Gastrocnemius medialis (tissue), 4 donors: ENCODE data around the gene CYB561A3. TPM values are rescaled to one million over a fixed set of nuclear protein-coding genes. Genes with fewer than 3 reads are reported as not detected.

ENCODE experiments used
- ATAC-seq, 2 donors: fragments of 150-250 bp; one replicate each; pipeline ENCODE4 v1.9.1; 2016
- DNase-seq, 2 donors: peaks; one replicate each; pipeline ENCODE4 v3.0.0-alpha.2; 2019
- H3K27ac ChIP-seq, 4 donors: fragments of 200-600 bp; sonication (generic); 1 replicate in 1 of 4; 2 replicates in 3 of 4; pipeline ENCODE4 v1.5.1; 2016 to 2018; ENCODE audit warnings: mild to moderate bottlenecking in 2 of 4, moderate library complexity in 1 of 4
- H3K27me3 ChIP-seq, 3 donors: fragments of 200-600 bp; sonication (generic) in 2 of 3; 1 replicate in 1 of 3; 2 replicates in 2 of 3; pipeline versions ENCODE4 v1.5.1 to v1.6.0; 2016 to 2019; ENCODE audit warnings: mild to moderate bottlenecking in 1 of 3, moderate library complexity in 1 of 3
- H3K36me3 ChIP-seq, 2 donors: fragments of 200-600 bp; sonication (generic) in 1 of 2; one replicate each; pipeline ENCODE4 v1.5.1; 2017 to 2018
- H3K4me1 ChIP-seq, 2 donors: fragments of 200-600 bp; sonication (generic) in 1 of 2; one replicate each; pipeline ENCODE4 v1.5.1; 2016 to 2017; ENCODE audit warnings: mild to moderate bottlenecking in 2 of 2
- H3K4me3 ChIP-seq, 4 donors: fragments of 200-600 bp; sonication (generic) in 3 of 4; 1 replicate in 1 of 4; 2 replicates in 3 of 4; pipeline ENCODE4 v1.5.1; 2016 to 2019; ENCODE audit warnings: mild to moderate bottlenecking in 2 of 4
- H3K9me3 ChIP-seq, 3 donors: fragments of 200-600 bp; sonication (generic) in 2 of 3; 1 replicate in 1 of 3; 2 replicates in 2 of 3; pipeline ENCODE4 v1.5.1; 2016 to 2019
- POLR2A ChIP-seq, 2 donors: fragments of 450-650 bp; IDR thresholded peaks; one replicate each; pipeline ENCODE4 v1.6.1; 2017; ENCODE audit warnings: antibody characterized with exemption in 2 of 2, mild to moderate bottlenecking in 2 of 2, moderate library complexity in 2 of 2
- in situ Hi-C, 4 donors: fragments of 200-750 bp; cut with MboI; loops; one replicate each; pipeline versions ENCODE4 v1.15.0 to v1.8.0; 2017; ENCODE audit warnings: low sequenced_read_pairs in 4 of 4
- intact Hi-C: fragments of 100-400 bp; cut with DNase I; formaldehyde crosslinking; loops from one replicate; pipeline ENCODE4 v1.15.1; 2023; ENCODE audit warnings: low total_unique reads
- total RNA-seq, 4 donors: library from RNA; depleted of rRNA; stranded (reverse); fragments of >200 nt; gene quantifications; one replicate each; pipeline versions ENCODE4 v1.1.0 to v1.2.3, GENCODE V29; 2016
- TF ChIP-seq, protein P1 (sequence below), 5 experiments: fragments of 450-650 bp in 3 of 5; fragments of 200-600 bp in 2 of 5; sonication (generic) in 2 of 5; IDR thresholded peaks in 4 of 5; conservative IDR thresholded peaks in 1 of 5; 1 replicate in 4 of 5; 2 replicates in 1 of 5; pipeline ENCODE4 v1.5.1; 2016 to 2019; ENCODE audit warnings: antibody characterized with exemption in 5 of 5, mild to moderate bottlenecking in 3 of 5, moderate library complexity in 3 of 5

The CYB561A3 gene
- total RNA-seq, 4 donors from 2014 or later = 23.7 to 56.6 (median 26.4) TPM

DNA sequence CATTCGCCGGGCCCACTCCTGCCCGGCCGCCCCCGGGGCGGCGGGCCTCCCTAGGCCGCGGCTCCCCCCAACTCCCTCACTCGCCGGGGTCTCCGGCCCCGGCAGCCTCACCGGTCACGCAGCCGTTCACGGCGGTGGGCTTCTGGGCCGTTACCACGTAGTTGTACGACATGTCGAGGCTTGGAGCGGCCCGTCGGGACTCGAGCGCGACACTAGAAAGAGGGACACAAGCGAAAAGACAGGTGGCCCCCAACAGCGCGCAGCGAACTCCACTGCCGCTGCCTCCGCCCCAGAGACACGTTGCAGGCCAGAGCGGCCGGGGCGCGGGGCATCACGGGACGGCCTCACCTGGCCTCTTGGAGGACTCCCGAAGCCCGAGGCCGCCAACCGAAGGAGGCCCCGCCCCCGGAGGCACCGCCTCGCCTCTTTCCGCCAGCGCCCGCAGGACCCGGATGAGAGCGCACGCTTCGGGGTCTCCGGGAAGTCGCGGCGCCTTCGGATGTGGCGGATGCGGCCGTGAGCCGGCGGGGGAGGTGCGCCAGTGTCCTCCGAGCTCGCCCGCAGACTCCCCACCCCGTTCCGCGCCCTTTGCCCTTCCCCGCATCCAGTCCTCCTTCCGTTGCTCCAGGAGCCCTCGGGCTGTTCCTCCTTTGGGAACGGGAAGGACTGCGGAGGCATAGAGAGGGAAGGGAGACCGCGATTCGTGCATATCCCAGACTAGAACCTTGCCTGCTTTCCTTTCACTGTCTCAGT lies 28.7 kb downstream of the CYB561A3 start, which contains the start of the genes DDB1 and TKFC:
Gene DDB1, minus strand, starts transcription at position 309 of the 753 bp plus-strand sequence. Its CDS starts 137 bp downstream, at position 172.
Gene TKFC, plus strand, starts transcription at position 432 of the 753 bp plus-strand sequence. CDS start 1,501 bp downstream, outside the sequence.
- peak; percentile 87 to 91 for TF ChIP-seq POLR2A (IDR thresholded peaks at IDR 0.05)
- TF ChIP-seq, protein P1, sequence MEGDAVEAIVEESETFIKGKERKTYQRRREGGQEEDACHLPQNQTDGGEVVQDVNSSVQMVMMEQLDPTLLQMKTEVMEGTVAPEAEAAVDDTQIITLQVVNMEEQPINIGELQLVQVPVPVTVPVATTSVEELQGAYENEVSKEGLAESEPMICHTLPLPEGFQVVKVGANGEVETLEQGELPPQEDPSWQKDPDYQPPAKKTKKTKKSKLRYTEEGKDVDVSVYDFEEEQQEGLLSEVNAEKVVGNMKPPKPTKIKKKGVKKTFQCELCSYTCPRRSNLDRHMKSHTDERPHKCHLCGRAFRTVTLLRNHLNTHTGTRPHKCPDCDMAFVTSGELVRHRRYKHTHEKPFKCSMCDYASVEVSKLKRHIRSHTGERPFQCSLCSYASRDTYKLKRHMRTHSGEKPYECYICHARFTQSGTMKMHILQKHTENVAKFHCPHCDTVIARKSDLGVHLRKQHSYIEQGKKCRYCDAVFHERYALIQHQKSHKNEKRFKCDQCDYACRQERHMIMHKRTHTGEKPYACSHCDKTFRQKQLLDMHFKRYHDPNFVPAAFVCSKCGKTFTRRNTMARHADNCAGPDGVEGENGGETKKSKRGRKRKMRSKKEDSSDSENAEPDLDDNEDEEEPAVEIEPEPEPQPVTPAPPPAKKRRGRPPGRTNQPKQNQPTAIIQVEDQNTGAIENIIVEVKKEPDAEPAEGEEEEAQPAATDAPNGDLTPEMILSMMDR (IDR thresholded peaks at IDR 0.05 in 4 of 5, conservative IDR thresholded peaks at IDR 0.05 in 1 of 5) = peak in 1 of 5 experiments; percentile 5
- Histone ChIP-seq H3K36me3 (peaks cover 0 to 18% of the 10 kb centered on the region in 2 donors), H3K4me1 (peaks cover 32 to 39% of the 10 kb centered on the region in 2 donors), H3K27me3 (no peaks in the 10 kb centered on the region), H3K27ac (peak within 1 kb of the TSS; percentile 93 to 99 (median 97)), H3K4me3 (peak within 1 kb of the TSS; percentile 89 to 100 (median 98)), H3K9me3 (no peaks in the 10 kb centered on the region)
- DNase-seq (peak; percentile 94), ATAC-seq (peak; percentile 84 to 86)
- intact Hi-C loops = loop anchor here (1.0 to 2.0 kb wide), 3 partner anchors 28 to 248 kb away; partner anchors contain the start of genes CPSF7, CYB561A3 and SYT7
- in situ Hi-C loops = no loop called here

DNA sequence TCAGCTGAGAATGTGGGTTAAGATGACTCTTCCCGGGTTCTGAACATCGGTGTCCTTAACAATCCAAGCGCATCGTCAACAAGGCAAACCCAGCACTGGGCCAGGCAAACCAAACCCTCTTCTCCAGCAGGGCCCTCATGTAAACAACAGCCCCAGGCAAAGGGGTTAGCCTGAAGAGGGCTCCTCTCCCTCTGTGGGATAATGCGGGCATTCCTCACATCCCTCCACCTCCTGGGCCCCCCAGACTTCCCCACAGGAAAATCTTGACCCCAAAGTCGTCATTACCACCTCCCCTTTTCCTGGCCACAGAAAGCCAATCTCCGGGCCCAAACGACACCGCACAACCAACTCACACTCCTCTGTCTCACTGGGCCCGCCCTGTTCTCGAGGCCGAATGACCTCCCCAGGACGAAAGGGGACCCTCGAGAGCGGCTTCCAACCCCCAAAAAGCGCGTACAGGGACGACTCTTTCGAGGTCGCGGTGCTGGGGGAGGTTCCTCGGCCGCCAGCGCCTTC lies 29.3 kb downstream of the CYB561A3 start:
- ATAC-seq (peak; percentile 18 to 32), DNase-seq (no peak)
- H3K27ac ChIP-seq = peak overlapping the region; percentile 93 to 99 (median 97)
- no peak for TF ChIP-seq POLR2A (IDR thresholded peaks at IDR 0.05)
- TF ChIP-seq, protein P1 (IDR thresholded peaks at IDR 0.05 in 4 of 5, conservative IDR thresholded peaks at IDR 0.05 in 1 of 5) = no peak
- intact Hi-C loops = loop anchor here (1.0 to 2.0 kb wide), 2 partner anchors 97 to 248 kb away; partner anchors contain the start of genes CPSF7 and SYT7
- H3K4me1 ChIP-seq = peaks cover 37 to 45% of the 10 kb centered on the region in 2 donors
- H3K4me3 ChIP-seq = peak overlapping the region; percentile 89 to 100 (median 98)
- in situ Hi-C loops = no loop called here
- no peaks in the 10 kb centered on the region for H3K9me3 ChIP-seq
- no peaks in the 10 kb centered on the region for H3K27me3 ChIP-seq
- H3K36me3 ChIP-seq = peaks cover 0 to 18% of the 10 kb centered on the region in 2 donors

DNA sequence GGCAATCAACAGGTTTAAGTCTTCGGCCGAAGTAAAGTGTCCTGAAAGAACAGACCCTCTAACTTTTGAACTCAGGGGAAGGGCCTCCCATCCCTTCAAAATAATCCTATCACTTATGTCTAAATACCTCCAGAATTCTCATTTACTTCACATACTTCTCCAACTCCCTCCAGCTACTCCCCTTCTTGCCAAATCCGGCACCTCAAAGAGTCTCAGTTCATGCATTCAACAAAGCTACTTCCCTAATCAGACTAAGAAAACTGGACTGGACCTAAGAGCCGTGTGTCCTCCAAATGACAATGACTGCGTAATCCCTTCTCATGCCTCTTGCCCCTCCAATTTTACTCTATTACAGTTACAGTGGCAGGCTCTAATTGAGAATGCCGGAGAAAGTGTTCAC lies 30.0 kb downstream of the CYB561A3 start:
- ATAC-seq = no peak
- Histone ChIP-seq H3K9me3 (no peaks in the 10 kb centered on the region), H3K27ac (peak overlapping the region; percentile 93 to 99 (median 97)), H3K4me3 (peak overlapping the region; percentile 89 to 100 (median 98)), H3K4me1 (peaks cover 42 to 52% of the 10 kb centered on the region in 2 donors), H3K36me3 (peaks cover 0 to 20% of the 10 kb centered on the region in 2 donors), H3K27me3 (no peaks in the 10 kb centered on the region)
- in situ Hi-C loops = no loop called here
- intact Hi-C loops = loop anchor here (1.0 to 2.0 kb wide), 2 partner anchors 98 to 249 kb away; partner anchors contain the start of genes CPSF7 and SYT7
- TF ChIP-seq, protein P1 (IDR thresholded peaks at IDR 0.05 in 4 of 5, conservative IDR thresholded peaks at IDR 0.05 in 1 of 5) = no peak
- no peak for TF ChIP-seq POLR2A (IDR thresholded peaks at IDR 0.05)
- no peak for DNase-seq

DNA sequence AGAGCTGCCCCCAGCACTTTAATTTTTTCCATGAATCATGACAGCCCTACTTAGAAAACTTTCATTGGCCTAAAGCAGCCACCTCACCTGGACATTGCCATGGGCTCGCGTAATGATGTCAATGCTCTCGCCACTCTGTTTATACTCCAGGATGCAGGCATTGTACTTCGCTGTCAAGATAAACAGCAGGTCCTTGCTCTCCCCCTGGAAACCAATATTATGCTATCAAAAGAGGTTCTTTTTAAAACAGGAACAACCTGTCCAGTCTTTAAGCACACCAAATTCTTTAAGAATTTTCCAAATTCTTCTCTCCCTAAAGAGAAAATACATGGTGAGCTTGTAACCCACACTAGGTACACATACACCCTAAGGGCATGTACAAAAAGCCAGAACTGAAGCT lies 31.8 kb downstream of the CYB561A3 start:
- Histone ChIP-seq H3K4me3 (no peak overlapping the region), H3K27me3 (no peaks in the 10 kb centered on the region), H3K36me3 (peaks cover 0 to 38% of the 10 kb centered on the region in 2 donors), H3K9me3 (no peaks in the 10 kb centered on the region), H3K4me1 (peaks cover 48 to 62% of the 10 kb centered on the region in 2 donors), H3K27ac (peak overlapping the region in 3 of 4 donors; percentile 46 to 99 (median 95))
- DNase-seq = no peak
- in situ Hi-C loops = no loop called here
- intact Hi-C loops = no loop called here
- ATAC-seq = no peak
- TF ChIP-seq, protein P1 (IDR thresholded peaks at IDR 0.05 in 4 of 5, conservative IDR thresholded peaks at IDR 0.05 in 1 of 5) = no peak
